ENCODE measurements around the gene GON4L.
"Not testable (repeated sequence)": the region's sequence is repeated elsewhere in the genome, so short reads cannot be mapped to it uniquely, and the experiment has no call there.

The GON4L gene

GRCh38 chr1:155856975-155857930 is at the start of gene GON4L:
TSS of gene GON4L (minus strand) at chr1:155857214. CDS start at chr1:155853780, 3,434 bp downstream.
- peak; percentile 81 for DNase-seq (ENCODE audit: low read depth)

GRCh38 chr1:155904261-155904660 is 47.2 kb upstream of the GON4L start:
- DNase-seq (ENCODE audit: low read depth): no peak

- no peak for DNase-seq (ENCODE audit: low read depth)
Observed at GRCh38 chr1:155900161-155900560, 43.1 kb upstream of the GON4L start.

GRCh38 chr1:155899683-155900082 is 42.7 kb upstream of the GON4L start:
- DNase-seq (ENCODE audit: low read depth): no peak

GRCh38 chr1:155898888-155899287 is 41.9 kb upstream of the GON4L start:
- DNase-seq (ENCODE audit: low read depth): no peak

GRCh38 chr1:155897746-155898145 is 40.7 kb upstream of the GON4L start:
- DNase-seq (ENCODE audit: low read depth): no peak

- not testable (repeated sequence) for DNase-seq (ENCODE audit: low read depth)
Observed at GRCh38 chr1:155896476-155896875, 39.5 kb upstream of the GON4L start.

- not testable (repeated sequence) for DNase-seq (ENCODE audit: low read depth)
Observed at GRCh38 chr1:155895617-155896016, 38.6 kb upstream of the GON4L start.

- DNase-seq (ENCODE audit: low read depth): no peak
Observed at GRCh38 chr1:155893389-155894142, 36.6 kb upstream of the GON4L start.

- DNase-seq (ENCODE audit: low read depth): no peak
Observed at GRCh38 chr1:155892796-155893195, 35.8 kb upstream of the GON4L start.

GRCh38 chr1:155890251-155890650 is 33.2 kb upstream of the GON4L start:
- DNase-seq (ENCODE audit: low read depth): no peak

GRCh38 chr1:155889566-155889965 is 32.6 kb upstream of the GON4L start:
- DNase-seq (ENCODE audit: low read depth): no peak

- no peak for DNase-seq (ENCODE audit: low read depth)
Observed at GRCh38 chr1:155888481-155888880, 31.5 kb upstream of the GON4L start.

- DNase-seq (ENCODE audit: low read depth): no peak
Observed at GRCh38 chr1:155884982-155885381, 28.0 kb upstream of the GON4L start.

- no peak for DNase-seq (ENCODE audit: low read depth)
Observed at GRCh38 chr1:155884031-155884960, 27.3 kb upstream of the GON4L start.

GRCh38 chr1:155882766-155883165 is 25.8 kb upstream of the GON4L start:
- no peak for DNase-seq (ENCODE audit: low read depth)

GRCh38 chr1:155882235-155882634 is 25.2 kb upstream of the GON4L start:
- DNase-seq (ENCODE audit: low read depth): no peak

GRCh38 chr1:155880950-155881349 is 23.9 kb upstream of the GON4L start:
- no peak for DNase-seq (ENCODE audit: low read depth)

- no peak for DNase-seq (ENCODE audit: low read depth)
Observed at GRCh38 chr1:155880251-155880650, 23.2 kb upstream of the GON4L start.

GRCh38 chr1:155877945-155878344 is 20.9 kb upstream of the GON4L start:
- DNase-seq (ENCODE audit: low read depth): no peak

- DNase-seq (ENCODE audit: low read depth): no peak
Observed at GRCh38 chr1:155873860-155874259, 16.8 kb upstream of the GON4L start.

- DNase-seq (ENCODE audit: low read depth): no peak
Observed at GRCh38 chr1:155872527-155872926, 15.5 kb upstream of the GON4L start.

Data from stimulated activated CD8-positive, alpha-beta memory T cell treated with anti-CD3 and anti-CD28 coated beads, Interleukin-12 subunit alpha, Interleukin-12 subunit beta, amount 100 ng/mL, for 1 hour (primary cell).